SKM-1 (cell line): ENCODE measurements around the gene ZFAND2A.
"Not testable (repeated sequence)": the region's sequence is repeated elsewhere in the genome, so short reads cannot be mapped to it uniquely, and the experiment has no call there.

Source experiments
- DNase-seq: peaks from one replicate; lab custom pipeline; 2025; ENCODE audit not compliant: unreplicated experiment; lab: John Stamatoyannopoulos, UW

The ZFAND2A gene, protein sequence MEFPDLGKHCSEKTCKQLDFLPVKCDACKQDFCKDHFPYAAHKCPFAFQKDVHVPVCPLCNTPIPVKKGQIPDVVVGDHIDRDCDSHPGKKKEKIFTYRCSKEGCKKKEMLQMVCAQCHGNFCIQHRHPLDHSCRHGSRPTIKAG

DNA sequence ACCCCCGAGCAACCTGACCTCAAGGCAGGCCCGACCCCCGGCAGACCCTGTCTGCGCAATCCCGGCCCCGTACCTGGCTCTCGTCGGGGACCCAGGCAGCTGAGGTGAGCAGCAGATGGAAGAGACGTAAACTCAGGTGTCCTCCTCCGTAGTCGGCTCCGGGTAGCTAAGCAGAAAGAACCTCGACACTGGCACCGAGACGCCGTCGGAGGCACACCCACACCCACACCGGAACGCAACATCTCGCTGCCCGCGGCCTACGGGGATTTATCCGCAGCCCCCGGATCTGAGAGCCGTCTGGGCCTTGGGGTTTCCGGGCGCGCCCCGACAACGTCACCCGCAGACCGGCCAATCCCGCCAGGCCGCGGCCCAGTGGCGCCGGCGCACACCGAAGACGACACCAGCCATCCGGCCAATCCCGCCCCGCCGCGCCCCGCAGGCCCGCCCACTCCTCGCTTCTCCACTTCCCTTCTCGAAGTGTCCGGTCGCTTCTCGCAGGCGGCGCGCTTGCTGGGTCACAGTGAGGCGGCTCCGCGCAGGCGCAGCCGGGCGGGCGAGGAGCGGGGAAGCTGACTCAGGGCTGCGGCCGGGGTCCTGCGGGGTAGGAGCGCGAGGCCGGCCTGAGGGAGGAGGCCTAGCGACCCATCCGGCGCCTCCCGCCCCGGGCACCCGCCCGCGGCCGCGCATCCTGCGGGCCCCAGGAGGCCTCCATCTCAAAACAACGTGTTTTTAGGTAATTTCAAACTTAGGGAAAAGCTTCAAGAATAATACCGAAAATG lies at the start of gene ZFAND2A:
TSS of gene ZFAND2A (minus strand) at position 306 of the 779 bp plus-strand sequence. CDS start 1,984 bp downstream, outside the sequence.
- peak; percentile 87 for DNase-seq

DNA sequence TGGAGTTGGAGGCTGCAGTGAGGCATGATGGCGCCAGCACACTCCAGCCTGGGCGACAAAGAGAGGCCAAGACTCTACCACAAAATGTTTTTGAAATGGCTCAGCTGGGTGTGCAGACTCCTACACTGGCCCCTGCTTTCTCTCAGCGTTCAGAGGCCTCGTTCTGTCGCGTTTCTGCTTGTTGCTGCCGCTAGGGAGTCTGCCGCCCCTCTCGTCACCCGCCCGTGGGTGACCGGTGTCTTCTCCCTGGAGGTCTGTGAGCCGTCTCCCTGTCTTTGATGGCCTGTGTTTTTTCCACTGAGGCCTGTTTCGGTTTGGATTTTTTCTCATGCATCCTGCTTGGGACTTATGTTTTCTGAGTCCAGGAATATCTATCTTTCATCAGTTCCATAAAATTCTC lies 49.1 kb upstream of the ZFAND2A start:
- DNase-seq, result no peak

GRCh38 chr7:1205742-1206141 lies 45.7 kb upstream of the ZFAND2A start:
- not testable (repeated sequence) for DNase-seq

GRCh38 chr7:1204460-1205140 lies 44.6 kb upstream of the ZFAND2A start:
- no peak for DNase-seq

GRCh38 chr7:1202914-1203313 lies 42.9 kb upstream of the ZFAND2A start:
- DNase-seq, result not testable (repeated sequence)

DNA sequence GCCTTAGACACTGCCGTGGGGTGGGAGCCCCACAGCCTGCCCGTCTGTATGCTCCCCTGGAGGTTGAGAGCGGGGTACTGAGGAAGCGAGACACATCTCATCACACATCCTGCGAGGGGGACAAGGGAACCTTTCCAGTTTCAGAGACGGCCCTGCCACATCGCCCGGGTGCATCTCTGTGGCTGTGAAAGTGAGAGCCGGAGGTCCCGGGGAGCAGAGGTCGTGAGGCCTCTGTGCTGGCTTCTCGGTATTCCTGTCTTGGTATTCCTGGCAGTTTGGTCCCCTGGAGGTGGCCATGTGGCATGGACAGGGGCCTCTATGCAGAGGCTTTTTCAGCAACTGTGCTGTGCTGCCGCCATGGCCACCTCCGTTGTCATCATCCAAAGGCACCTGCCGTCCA lies 41.9 kb upstream of the ZFAND2A start:
- DNase-seq, result no peak

DNA sequence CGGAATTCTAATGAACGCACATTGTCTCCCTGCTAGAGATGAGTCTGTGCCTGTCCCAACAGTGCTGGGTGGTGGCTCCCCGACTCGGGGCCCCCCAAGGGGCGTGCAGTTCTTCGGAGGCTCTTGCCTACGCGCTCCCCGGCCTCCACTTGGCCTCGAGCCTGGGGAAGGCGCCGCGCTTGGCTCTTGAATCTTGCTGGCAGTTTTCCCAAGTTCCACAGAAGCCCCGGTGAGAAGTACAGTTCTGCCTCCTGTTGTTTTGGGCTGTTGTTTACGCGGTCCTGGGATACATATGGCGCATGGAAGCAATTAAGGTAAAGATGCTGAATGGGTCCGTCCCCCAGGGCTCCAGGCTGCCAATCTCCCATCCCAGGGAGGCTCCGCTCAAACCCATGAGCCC lies 40.0 kb upstream of the ZFAND2A start:
- no peak for DNase-seq

GRCh38 chr7:1197997-1198625 lies 38.1 kb upstream of the ZFAND2A start:
- DNase-seq, result no peak

DNA sequence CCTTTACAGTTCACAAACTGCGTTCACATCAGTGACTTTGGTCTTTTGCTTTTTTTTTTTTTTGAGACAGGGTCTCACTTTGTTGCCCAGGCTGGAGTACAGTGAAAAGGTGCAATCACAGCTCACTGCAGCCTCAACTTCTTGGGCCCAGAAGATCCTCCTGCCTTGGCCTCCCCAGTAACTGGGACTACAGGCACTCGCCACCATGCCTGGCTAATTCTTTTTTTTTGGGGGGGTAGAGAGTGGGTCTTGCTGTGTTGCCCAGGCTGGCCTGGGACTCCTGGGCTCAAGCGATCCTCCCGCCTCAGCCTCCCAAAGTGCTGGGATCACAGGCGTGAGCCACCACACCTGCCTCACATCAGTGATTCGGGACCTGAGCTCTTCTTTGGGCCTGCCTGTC lies 37.0 kb upstream of the ZFAND2A start:
- DNase-seq, result no peak

DNA sequence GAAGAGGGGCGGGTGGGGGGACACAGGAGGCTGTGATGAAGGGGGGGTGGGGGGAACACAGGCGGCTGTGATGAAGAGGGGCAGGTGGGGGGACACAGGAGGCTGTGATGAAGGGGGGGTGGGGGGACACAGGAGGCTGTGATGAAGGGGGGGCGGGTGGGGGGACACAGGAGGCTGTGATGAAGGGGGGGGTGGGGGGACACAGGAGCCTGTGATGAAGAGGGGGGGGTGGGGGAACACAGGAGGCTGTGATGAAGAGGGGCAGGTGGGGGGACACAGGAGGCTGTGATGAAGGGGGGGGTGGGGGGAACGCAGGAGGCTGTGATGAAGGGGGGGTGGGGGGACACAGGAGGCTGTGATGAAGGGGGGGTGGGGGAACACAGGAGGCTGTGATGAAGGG lies 36.4 kb upstream of the ZFAND2A start:
- DNase-seq, result not testable (repeated sequence)

GRCh38 chr7:1193593-1194424 lies 33.8 kb upstream of the ZFAND2A start:
- DNase-seq, result no peak

GRCh38 chr7:1192171-1192676 lies 32.2 kb upstream of the ZFAND2A start:
- peak; percentile 84 for DNase-seq

DNA sequence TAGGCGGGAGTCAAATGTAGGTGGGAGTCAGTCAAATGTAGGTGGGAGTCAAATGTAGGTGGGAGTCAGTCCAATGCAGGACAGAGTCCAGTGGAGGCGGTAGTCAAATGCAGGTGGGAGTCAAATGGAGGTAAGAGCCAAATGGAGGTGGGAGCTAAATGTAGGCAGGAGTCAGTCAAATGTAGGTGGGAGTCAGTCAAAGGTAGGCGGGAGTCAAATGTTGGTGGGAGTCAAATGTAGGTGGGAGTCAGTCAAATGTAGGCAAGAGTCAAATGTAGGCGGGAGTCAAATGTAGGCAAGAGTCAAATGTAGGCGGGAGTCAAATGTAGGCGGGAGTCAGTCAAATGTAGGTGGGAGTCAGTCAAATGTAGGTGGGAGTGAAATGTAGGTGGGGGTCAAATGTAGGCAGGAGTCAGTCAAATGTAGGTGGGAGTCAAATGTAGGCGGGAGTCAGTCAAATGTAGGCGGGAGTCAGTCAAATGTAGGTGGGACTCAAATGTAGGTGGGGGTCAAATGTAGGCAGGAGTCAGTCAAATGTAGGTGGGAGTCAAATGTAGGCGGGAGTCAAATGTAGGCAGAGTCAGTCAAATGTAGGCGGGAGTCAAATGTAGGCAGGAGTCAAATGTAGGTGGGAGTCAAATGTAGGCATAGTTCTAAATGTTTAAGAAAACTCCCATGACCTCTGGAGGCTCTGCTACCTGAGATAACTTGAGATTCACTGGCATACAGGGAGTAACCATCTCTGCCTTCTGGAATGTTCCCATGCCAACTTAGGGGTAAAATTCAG lies 30.2 kb upstream of the ZFAND2A start:
- DNase-seq, result no peak

DNA sequence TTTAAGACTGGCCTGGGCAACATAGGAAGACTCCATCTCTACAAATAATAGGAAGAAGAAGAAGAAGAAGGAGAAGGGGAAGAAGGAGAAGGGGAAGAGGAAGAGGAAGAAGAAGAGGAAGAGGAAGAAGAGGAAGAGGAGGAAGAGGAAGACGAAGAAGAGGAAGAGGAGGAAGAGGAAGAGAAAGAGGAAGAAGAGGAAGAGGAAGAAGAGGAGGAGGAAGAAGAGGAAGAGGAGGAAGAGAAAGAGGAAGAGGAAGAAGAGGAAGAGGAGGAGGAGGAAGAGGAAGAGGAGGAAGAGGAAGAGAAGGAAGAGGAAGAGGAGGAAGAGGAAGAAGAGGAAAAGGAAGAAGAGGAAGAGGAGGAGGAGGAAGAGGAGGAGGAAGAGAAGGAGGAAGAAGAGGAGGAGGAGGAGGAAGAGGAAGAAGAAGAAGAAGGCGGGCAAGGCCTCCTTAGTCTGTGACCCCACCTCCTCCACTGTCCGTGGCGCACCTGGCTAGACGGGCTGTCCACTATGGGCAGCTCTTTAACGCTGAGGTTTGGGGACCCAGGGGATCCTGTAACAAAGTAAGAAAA lies 28.8 kb upstream of the ZFAND2A start:
- DNase-seq, result no peak

- no peak for DNase-seq
Measured at GRCh38 chr7:1187127-1187526, 27.1 kb upstream of the ZFAND2A start.

DNA sequence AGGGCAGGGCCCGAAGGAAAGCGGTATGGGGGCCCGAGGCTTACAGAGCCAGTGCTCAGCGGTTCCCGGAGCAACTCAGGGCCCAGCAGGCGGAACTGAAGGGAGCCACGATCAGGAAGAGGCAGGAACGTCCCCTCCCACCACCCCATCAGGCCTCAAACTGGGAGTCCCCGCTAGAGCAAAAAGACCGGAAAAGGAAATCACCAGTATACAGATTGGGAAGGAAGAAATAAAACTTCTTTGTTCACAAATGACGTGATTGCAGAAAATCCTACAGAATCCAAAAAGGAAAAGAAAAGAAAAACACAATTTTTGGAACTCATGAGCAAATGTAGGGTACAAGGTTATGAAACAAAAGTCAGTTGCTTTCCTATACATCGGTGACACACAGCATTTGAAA lies 21.6 kb upstream of the ZFAND2A start:
- no peak for DNase-seq

DNA sequence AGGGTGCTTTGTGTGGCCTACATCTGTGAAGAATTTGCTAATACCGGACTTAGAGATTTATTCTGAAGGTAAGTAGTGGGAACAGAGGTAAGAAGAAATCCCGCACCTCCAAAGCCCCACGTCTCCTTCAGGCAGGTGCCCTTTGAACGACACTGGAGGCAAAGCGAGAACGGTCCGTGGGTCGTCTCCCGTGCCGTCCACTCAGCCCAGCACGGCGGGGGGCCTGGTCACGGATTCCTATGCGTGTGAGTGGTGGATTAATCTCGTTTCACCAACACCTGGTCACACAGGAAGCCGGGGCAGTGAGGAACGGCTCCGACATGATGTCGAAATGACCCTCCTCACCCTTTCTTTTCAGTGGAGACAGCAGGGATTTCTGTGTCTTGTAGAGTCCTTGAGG lies 21.0 kb upstream of the ZFAND2A start:
- DNase-seq, result no peak

DNA sequence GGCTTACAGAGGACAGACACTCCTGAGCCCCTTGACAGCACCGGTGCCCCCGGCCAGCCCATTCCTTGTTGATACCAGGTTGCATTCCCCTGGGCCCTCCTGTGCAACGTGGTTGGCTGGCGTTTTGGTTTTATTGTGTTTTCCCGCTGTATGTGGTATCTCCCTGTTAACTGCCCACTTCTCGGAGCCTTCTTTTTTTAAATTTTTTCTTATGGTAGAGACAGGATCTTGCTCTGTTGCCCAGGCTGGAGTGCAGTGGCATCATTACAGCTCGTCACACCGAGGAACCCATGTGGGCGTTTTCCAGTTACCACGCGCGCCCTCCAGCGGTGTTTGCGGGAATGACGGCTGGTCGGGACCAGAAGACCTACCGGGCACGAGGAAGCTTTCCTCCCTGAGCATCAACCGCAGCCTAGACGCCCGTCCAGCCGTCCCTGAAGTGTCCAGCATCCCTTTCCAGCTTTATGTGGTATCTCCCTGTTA lies 16.9 kb upstream of the ZFAND2A start:
- DNase-seq, result peak; percentile 50
